Urothelium cell line (cell line): ENCODE measurements around the gene ST6GALNAC5.
"Not testable (repeated sequence)": the region's sequence is repeated elsewhere in the genome, so short reads cannot be mapped to it uniquely, and the experiment has no call there.

ENCODE experiments used
- DNase-seq: peaks from one replicate; pipeline ENCODE4 v3.0.0; 2011; ENCODE audit warnings: low spot score, mixed read lengths
- FAIRE-seq: peaks from 2 replicates; lab custom pipeline; 2011; peaks lifted over from hg19 to GRCh38; lab: Jason Lieb, UNC

The ST6GALNAC5 gene

GRCh38 chr1:76865696-76866286 is 1.5 kb upstream of the ST6GALNAC5 start:
- FAIRE-seq (no peak), DNase-seq (no peak)

- no peak for DNase-seq
- no peak for FAIRE-seq
These were observed 714 bp upstream of the ST6GALNAC5 start for GRCh38 chr1:76866566-76866965.

DNA sequence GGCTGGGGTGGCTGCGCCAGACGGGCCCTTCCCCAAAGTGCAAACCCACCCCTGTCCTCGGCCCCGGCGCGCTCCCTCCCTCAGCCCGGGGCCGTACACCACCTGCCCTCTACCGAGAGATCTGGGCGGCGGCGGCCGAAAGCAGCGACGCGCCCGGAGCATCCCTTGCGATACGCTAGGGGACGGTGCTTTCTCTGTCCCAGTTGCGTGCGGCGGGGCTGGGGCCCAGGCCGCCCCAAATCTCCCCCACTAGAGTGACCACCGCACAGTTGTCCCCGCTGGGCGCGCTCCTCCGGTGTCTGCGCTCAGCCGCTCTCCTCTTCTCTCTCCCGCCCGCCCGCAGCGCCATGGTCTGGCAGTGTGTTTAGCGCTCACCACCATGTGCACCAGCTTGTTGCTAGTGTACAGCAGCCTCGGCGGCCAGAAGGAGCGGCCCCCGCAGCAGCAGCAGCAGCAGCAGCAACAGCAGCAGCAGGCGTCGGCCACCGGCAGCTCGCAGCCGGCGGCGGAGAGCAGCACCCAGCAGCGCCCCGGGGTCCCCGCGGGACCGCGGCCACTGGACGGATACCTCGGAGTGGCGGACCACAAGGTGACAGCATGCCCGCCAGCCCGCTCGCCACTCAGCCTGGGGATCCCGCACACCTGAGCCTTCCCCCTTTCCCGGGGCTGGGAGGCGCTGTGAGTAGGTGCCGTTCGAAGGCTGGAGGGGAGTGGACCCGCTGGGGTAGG is 1.0 kb downstream of the ST6GALNAC5 start:
- FAIRE-seq (no peak), DNase-seq (peak; percentile 64)

- no peak for FAIRE-seq
- no peak for DNase-seq
These were observed 1.6 kb downstream of the ST6GALNAC5 start for GRCh38 chr1:76868916-76869315.

DNA sequence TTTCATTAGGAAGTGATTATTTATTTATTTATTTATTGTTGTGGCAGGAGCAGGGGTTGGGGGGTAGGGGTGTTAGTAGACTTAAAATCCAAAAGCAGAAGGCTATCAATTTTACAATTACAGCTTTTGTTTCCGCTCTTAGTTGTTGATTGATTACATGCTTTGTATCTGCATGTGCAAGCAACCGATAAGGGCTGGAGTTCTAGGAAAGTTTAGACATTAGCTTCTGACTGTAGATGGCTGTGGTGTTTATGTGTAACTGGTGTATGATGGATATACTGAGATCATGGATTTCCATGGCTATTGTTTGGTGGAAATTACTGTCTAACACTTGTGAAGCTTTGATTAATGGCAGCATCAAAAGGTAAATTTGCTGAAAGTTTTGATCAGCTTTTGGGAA is 2.8 kb downstream of the ST6GALNAC5 start:
- FAIRE-seq (no peak), DNase-seq (no peak)

- no peak for DNase-seq
- no peak for FAIRE-seq
These were observed 4.2 kb downstream of the ST6GALNAC5 start for GRCh38 chr1:76871355-76871974.

DNA sequence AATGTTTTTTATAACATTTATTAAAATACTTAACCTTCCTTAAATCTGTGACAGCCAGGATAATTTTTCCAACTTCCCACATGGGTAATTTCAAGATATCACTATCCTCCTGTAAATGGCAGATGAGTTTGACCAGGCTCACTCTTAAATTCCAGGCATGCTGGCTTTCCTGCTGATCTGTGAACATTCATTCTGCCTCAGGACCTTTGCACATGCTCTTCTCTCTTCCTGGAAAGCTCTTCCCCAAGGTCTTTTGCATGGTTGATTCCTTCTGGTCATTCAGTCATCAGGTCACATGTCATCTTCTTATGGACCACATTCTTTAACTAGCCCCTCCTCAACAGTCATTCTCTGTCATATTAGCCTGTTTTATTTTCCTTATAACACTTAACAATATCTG is 5.7 kb downstream of the ST6GALNAC5 start:
- DNase-seq (no peak), FAIRE-seq (no peak)

DNA sequence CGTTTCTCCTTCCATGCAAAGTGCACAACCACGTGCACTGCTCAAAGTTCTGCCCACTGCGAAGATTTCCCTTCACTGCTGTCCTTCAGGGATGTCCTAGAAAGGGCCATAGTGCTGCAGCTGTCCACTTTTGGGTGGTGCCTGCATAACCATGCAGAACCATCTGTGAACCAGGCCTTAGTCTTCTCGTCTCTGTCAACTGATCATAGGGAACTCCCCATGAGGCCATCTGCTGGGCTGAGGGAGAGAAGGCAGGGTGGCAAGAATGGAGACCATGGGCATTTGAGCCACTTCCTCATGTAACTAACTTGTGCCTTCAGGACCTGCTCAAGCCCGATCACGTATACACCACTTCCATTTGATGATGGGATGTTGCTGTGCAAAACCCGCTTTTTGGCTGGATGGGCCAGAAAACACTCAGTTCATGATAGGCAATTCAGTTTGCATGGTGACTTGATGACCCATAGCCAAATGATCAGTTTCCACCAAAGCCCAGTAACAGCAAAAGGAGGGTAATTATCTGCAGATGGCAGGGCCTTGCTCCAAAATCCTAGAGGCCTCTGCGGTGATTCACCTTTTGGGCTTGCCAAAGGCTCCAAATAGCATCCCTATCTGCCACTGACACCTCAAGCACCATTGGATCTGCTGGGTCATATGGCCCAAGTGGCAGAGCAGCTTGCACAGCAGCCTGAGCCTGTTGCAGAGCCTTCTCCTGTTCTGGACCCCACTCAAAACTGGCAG is 9.5 kb downstream of the ST6GALNAC5 start:
- DNase-seq: no peak
- FAIRE-seq: no peak

- not testable (repeated sequence) for DNase-seq, FAIRE-seq
These were observed 11.7 kb downstream of the ST6GALNAC5 start for GRCh38 chr1:76879014-76879413.

DNA sequence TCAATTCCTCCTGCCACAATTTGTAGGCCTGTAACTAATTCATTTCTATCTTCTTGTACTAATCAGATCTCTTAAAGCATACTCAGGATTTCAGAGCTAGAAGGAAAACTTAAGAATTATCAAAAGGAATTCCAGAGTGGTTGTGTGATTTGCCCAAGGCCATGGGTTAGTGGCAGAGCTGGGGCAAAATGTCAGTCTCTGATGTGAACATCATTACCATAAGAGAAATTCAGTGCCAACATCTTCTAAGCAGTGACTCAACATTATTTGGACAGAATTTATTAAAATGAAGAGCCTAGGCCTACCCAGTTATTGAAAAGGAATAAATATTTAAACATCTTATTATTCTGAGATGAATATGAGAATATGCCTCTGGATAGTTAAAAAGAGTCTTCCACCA is 14.5 kb downstream of the ST6GALNAC5 start:
- FAIRE-seq: no peak
- no peak for DNase-seq

GRCh38 chr1:76891931-76892622 is 24.8 kb downstream of the ST6GALNAC5 start:
- no peak for FAIRE-seq
- no peak for DNase-seq

DNA sequence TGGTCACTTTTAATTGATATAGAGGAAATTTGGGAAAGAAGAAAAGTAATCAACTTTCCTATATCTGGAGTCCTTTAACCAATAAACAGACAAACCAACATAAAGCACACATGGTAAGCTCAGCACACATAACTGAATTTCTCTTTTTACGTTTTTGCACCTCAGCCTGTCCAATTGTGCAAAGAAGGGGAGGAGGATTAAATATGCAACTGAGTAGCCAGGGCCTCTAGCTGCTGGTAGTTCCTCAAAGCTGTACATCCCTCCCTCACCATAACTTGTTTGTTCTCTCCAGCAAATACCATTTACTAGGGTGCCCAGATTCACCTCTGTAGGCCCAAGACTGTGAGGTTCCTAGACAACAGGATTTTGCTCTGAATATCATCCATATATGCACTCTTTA is 25.4 kb downstream of the ST6GALNAC5 start:
- DNase-seq (no peak), FAIRE-seq (no peak)

- FAIRE-seq (no peak), DNase-seq (peak; percentile 61)
These were observed 34.0 kb downstream of the ST6GALNAC5 start for GRCh38 chr1:76901158-76901767.

- FAIRE-seq: no peak
These were observed 38.8 kb downstream of the ST6GALNAC5 start for GRCh38 chr1:76905876-76906595.

GRCh38 chr1:76909311-76909710 is 42.0 kb downstream of the ST6GALNAC5 start:
- no peak for FAIRE-seq
- no peak for DNase-seq

More at GRCh38 chr1:76905876-76906595, 38.8 kb downstream of the ST6GALNAC5 start:
- no peak for DNase-seq

- FAIRE-seq (no peak), DNase-seq (no peak)
These were observed 51.8 kb downstream of the ST6GALNAC5 start for GRCh38 chr1:76919085-76919484.

- FAIRE-seq (no peak), DNase-seq (no peak)
These were observed 54.3 kb downstream of the ST6GALNAC5 start for GRCh38 chr1:76921590-76921989.

GRCh38 chr1:76925825-76926224 is 58.5 kb downstream of the ST6GALNAC5 start:
- no peak for DNase-seq
- FAIRE-seq: no peak

DNA sequence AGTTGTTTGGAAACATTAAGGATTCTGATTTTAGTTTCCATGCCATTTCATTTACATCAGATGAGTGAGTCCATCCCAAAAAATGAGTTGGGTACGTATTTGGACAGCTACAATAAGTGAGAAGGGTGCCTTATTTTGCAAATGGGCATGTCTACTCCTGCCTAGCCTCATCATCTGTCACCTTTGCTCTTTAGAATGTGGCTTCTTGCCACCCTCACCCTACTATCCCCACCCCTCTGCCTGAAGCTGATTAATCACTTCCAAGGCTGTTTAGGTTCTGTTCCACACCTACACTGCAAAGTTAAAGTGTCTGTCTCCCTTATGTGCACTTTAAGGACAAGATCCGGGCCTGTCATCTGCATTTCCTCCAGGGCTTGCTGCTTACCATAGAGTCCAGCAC is 61.2 kb downstream of the ST6GALNAC5 start:
- FAIRE-seq: no peak
- DNase-seq: no peak

GRCh38 chr1:76929136-76929535 is 61.9 kb downstream of the ST6GALNAC5 start:
- no peak for FAIRE-seq
- no peak for DNase-seq
